Duodenal mucosa (tissue), 2 donors: ENCODE results near the gene IDH3B.

Experiments
- H3K27ac ChIP-seq: one replicate; pipeline ENCODE4 v1.7.0; 2013; ENCODE audit warnings: low read depth, low read length
- H3K27me3 ChIP-seq, 2 donors: one replicate each; pipeline ENCODE4 v1.7.0; 2013; ENCODE audit warnings: low read length in 2 of 2, control low read depth in 1 of 2; ENCODE audit not compliant: insufficient read depth in 2 of 2, control insufficient read depth in 1 of 2
- H3K36me3 ChIP-seq, 2 donors: one replicate each; pipeline ENCODE4 v1.7.0; 2013; ENCODE audit warnings: low read length in 2 of 2, control low read depth in 1 of 2; ENCODE audit not compliant: insufficient read depth in 2 of 2, control insufficient read depth in 1 of 2
- H3K4me1 ChIP-seq, 2 donors: one replicate each; pipeline ENCODE4 v1.7.0; 2013; ENCODE audit warnings: low read length in 2 of 2, control low read depth in 1 of 2; ENCODE audit not compliant: insufficient read depth in 2 of 2, control insufficient read depth in 1 of 2
- H3K4me3 ChIP-seq, 2 donors: one replicate each; pipeline ENCODE4 v1.7.0; 2013; ENCODE audit warnings: low read length in 2 of 2, low read depth in 1 of 2
- H3K9ac ChIP-seq, 2 donors: one replicate each; pipeline ENCODE4 v1.7.0; 2013; ENCODE audit warnings: low read length in 2 of 2, low read depth in 1 of 2
- H3K9me3 ChIP-seq, 2 donors: one replicate each; pipeline ENCODE4 v1.7.0; 2013; ENCODE audit warnings: low read length in 2 of 2, control low read depth in 1 of 2; ENCODE audit not compliant: control insufficient read depth in 1 of 2

IDH3B gene

DNA sequence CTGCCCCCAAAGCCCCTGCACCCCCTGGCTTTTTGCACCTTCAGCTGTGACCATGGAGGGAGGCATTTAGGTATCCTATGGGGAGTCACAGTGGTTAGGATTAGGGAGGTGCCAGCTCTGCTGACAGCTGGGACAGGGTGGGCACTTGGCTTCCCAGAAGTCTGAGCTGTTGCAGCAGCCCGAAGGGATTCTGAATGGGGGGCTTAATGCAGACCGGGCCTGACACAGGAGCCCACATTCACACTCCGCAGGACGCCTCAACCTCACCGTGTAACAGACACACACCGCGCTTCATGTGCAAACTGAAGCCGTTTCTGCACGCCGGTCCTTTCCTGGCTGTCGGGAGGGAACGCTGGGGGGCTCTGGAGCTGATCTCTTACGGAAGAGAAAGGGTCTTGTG lies 30.5 kb upstream of the IDH3B start:
- Histone ChIP-seq H3K4me3 (no peak overlapping the region), H3K9ac (no peak overlapping the region), H3K27me3 (peaks cover 22 to 51% of the 10 kb centered on the region in 2 donors), H3K27ac (no peak overlapping the region), H3K9me3 (no peaks in the 10 kb centered on the region), H3K36me3 (no peaks in the 10 kb centered on the region), H3K4me1 (peaks cover 3% of the 10 kb centered on the region in 2 donors)

DNA sequence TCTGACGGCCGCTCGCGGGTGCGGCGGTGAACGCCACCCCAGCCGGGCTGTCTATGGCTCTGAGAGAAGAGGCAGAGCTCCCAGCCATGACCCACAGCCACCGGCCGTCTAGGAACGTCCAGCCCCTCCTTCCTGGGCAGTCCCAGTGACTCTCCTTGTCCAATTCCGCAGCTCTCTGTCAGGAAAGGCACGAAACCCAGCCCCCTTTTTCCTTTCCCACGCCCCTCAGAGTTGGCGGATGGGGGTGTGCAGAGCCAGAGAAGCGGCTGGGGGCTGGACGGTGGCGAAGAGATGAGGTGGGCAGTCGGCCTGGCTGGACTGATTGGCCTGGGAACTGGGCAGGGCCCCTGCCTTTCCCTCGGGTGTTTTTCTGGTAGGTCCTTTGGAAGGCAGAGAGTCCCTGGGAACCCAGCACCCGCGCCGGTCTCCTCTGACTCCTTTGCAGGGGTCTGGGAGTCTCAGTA lies 30.0 kb upstream of the IDH3B start:
- H3K9me3 ChIP-seq, result no peaks in the 10 kb centered on the region
- H3K36me3 ChIP-seq, result no peaks in the 10 kb centered on the region
- H3K4me1 ChIP-seq, result peaks cover 3% of the 10 kb centered on the region in 2 donors
- no peak overlapping the region for H3K27ac ChIP-seq
- peaks cover 26 to 52% of the 10 kb centered on the region in 2 donors for H3K27me3 ChIP-seq
- H3K4me3 ChIP-seq, result no peak overlapping the region
- H3K9ac ChIP-seq, result no peak overlapping the region

DNA sequence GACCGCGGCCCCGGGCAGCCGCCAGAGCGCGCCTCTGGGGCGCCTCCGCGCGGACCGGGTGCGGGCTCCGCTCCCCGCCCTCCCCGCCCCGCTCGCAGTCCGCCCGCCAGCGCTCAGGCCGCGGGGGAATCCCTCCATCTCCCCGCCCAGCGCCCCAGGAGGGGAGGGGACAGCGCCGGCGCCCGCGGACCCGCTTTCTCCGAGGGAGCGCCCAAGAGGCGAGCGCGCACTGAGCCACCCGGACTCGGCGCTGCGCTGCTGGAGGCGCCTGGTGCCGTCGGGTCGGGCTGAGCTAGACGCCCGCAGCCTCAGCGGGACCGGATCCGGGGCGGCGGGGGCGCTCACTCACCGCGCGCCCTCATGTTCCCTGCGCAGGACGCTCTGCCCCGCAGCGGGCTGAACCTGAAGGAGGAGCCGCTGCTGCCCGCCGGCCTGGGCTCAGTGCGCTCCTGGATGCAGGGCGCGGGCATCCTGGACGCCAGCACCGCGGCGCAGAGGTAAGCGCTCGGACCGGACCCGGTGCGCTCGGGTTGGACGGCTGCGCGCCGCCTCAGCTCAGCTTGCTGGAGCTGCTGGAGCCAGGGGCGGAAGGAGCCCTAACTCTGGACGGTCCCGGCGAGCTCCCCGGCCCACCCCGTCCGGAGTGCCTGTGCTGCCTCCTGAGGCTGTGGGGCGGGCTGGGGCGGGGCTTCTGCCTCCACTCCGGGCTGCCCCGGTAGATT lies 29.4 kb upstream of the IDH3B start:
- H3K4me1 ChIP-seq, result peaks cover 3% of the 10 kb centered on the region in 2 donors
- H3K36me3 ChIP-seq, result no peaks in the 10 kb centered on the region
- H3K27me3 ChIP-seq, result peaks cover 26 to 49% of the 10 kb centered on the region in 2 donors
- H3K27ac ChIP-seq, result no peak overlapping the region
- H3K9ac ChIP-seq, result no peak overlapping the region
- no peak overlapping the region for H3K4me3 ChIP-seq
- H3K9me3 ChIP-seq, result no peaks in the 10 kb centered on the region

DNA sequence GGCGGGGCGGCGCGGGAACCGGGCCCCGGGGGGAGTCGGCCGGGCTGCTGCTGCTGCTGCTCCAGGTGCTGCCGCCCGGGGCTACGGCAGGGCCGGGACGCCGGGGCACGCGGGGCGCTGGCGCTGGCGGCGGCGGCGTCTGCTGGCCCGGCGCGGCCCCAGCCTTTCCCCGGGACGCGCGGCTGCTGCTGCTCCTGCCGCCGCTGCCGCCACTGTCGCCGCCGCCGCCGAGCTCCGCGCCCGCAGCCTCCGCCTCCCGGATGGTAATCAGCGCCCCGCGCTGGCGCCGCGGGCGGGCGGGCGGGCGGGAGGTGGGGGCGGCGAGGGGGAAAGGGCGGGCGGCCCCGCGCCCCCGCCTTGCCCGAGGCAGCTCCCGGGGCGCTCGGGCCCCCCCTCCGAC lies 28.9 kb upstream of the IDH3B start:
- no peaks in the 10 kb centered on the region for H3K9me3 ChIP-seq
- peaks cover 3 to 4% of the 10 kb centered on the region in 2 donors for H3K4me1 ChIP-seq
- no peak overlapping the region for H3K27ac ChIP-seq
- no peak overlapping the region for H3K9ac ChIP-seq
- H3K27me3 ChIP-seq, result peaks cover 26 to 49% of the 10 kb centered on the region in 2 donors
- H3K4me3 ChIP-seq, result no peak overlapping the region
- H3K36me3 ChIP-seq, result no peaks in the 10 kb centered on the region

DNA sequence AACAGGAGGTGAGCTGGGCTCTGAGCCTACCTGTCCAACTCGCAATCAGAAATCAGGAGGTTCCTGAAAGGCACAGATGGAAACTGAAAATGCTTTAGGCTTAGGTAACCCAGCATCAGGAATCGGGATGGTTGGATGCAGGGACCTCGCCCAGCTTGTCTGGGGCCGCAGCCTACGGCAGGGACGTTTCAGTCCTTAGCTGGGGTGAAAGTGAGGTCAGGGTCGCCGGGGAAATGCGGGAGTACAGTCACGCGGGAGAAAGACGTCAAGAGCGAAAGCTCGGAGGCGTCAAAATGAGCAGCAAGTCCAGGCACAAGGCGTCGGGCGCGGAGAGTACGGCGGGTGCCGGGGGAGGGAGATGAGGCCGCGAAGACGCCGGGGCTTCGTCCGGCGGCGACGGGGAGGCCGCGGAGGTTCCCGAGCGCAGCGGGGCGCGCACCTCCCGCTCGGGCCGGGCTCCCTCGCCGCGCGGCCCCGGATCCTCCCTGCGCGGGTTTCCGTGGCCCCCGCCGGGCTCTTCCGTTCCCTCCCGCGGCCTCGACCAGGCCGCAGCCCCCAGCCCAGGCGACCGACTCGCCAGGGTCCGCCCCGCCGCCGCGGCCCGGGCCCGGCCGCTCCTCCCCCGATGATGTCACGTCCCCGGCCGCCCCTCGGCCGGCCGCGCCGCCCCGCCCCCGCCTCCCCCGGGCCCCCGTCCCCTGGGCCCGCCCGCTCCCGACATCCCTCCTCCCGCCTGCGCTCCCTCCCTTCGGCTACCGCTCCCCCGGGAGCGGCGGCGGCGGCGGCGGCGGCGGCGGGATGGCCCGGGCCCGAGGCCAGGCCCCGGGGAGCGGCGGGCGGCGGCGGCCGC lies 28.2 kb upstream of the IDH3B start, which contains the start of gene EBF4:
EBF4 (plus strand) TSS at position 745 of the 850 bp plus-strand sequence. CDS start 866 bp downstream, outside the sequence.
- Histone ChIP-seq H3K4me1 (peaks cover 3 to 6% of the 10 kb centered on the region in 2 donors), H3K27me3 (peaks cover 26 to 49% of the 10 kb centered on the region in 2 donors), H3K36me3 (no peaks in the 10 kb centered on the region), H3K27ac (peak within 1 kb of the TSS; percentile 10), H3K9me3 (no peaks in the 10 kb centered on the region), H3K4me3 (peak within 1 kb of the TSS; percentile 50 to 73), H3K9ac (no peak within 1 kb of the TSS)

DNA sequence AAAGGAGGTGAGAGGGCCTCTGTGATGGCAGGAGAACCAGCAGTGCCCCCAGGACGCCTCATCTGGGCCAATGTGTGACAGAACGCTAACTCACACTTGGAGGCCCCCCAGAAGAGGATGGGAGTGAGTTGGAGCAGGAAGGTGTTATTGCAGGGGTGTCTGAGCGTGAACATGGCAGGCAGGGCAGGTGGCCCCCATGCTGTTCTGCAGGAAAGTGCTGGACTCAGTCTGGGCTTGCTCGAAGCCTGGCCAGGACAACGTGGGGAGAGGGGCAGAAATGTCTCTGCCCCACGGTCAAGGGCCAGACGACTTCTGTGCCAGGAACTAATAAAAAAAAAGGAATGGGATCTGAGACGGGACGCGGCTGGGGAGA lies 27.6 kb upstream of the IDH3B start:
- Histone ChIP-seq H3K4me1 (peaks cover 3 to 6% of the 10 kb centered on the region in 2 donors), H3K27me3 (peaks cover 26 to 49% of the 10 kb centered on the region in 2 donors), H3K36me3 (no peaks in the 10 kb centered on the region), H3K9ac (no peak overlapping the region), H3K27ac (no peak overlapping the region), H3K4me3 (peak overlapping the region; percentile 50 to 73), H3K9me3 (no peaks in the 10 kb centered on the region)

DNA sequence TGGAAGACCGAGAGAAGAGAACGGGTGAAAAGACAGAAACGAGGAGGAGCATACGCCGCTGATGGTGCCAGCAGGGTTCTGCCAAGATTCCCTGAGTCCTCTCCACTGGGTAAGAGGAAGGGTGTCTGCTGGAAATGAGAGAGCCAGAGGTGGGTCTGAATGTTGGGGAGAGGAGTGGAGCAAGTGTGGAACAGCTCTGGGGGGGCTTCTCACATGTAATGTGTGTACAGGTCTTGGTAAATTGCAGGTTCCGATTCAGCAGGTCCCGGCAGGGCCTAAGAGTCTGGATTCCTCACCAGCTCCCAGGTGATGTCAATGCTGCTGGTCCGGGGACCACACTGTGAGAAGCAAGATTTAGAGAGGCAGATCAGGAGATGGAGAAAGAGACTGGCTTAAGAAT lies 27.1 kb upstream of the IDH3B start:
- Histone ChIP-seq H3K4me1 (peaks cover 3 to 6% of the 10 kb centered on the region in 2 donors), H3K4me3 (no peak overlapping the region), H3K27ac (no peak overlapping the region), H3K36me3 (no peaks in the 10 kb centered on the region), H3K27me3 (peaks cover 26 to 49% of the 10 kb centered on the region in 2 donors), H3K9ac (no peak overlapping the region), H3K9me3 (no peaks in the 10 kb centered on the region)

DNA sequence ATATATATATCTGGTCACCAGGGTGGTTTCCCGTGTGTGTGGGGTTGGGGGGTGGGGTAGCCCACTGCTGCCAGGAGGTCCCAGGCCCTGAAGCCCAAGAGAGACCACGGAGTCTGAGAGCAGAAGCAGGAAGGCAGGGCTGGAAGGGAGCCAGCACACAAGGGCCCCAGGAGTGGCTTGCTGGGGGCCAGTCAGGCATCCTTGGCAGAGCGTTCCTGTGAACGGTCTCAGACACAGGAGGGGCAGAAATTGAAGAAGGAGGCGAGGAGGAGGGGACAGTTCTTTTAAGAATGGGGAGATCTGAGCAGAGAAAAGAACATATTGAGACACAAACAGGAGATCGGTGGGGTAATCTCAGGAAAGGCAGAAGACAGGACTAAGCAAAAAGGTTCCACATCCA lies 26.7 kb upstream of the IDH3B start:
- Histone ChIP-seq H3K4me3 (no peak overlapping the region), H3K27me3 (peaks cover 24 to 47% of the 10 kb centered on the region in 2 donors), H3K36me3 (no peaks in the 10 kb centered on the region), H3K9me3 (no peaks in the 10 kb centered on the region), H3K4me1 (peaks cover 3 to 6% of the 10 kb centered on the region in 2 donors), H3K27ac (no peak overlapping the region), H3K9ac (no peak overlapping the region)

DNA sequence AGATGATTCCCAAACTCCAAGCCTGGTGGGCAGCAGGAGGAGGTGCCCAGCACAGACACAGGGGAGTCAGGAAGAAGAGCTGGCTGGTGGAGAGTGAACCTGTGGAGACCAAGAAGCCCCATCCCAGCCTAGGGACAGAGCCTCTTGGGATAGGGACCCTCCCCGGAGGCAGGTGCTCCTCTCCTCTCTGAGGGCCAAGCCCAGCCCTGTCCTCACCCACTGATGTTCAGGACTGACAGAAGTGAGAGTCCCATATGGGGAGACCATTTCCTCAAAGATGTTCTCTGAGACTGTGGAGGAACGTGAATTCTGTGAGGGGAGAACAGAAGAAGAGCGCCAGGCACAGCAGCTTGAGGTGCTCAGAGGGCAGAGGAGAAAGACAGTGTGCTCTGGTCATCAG lies 26.2 kb upstream of the IDH3B start:
- Histone ChIP-seq H3K9me3 (no peaks in the 10 kb centered on the region), H3K36me3 (no peaks in the 10 kb centered on the region), H3K4me3 (no peak overlapping the region), H3K4me1 (peaks cover 3 to 6% of the 10 kb centered on the region in 2 donors), H3K27me3 (peaks cover 20 to 47% of the 10 kb centered on the region in 2 donors), H3K9ac (no peak overlapping the region), H3K27ac (no peak overlapping the region)

DNA sequence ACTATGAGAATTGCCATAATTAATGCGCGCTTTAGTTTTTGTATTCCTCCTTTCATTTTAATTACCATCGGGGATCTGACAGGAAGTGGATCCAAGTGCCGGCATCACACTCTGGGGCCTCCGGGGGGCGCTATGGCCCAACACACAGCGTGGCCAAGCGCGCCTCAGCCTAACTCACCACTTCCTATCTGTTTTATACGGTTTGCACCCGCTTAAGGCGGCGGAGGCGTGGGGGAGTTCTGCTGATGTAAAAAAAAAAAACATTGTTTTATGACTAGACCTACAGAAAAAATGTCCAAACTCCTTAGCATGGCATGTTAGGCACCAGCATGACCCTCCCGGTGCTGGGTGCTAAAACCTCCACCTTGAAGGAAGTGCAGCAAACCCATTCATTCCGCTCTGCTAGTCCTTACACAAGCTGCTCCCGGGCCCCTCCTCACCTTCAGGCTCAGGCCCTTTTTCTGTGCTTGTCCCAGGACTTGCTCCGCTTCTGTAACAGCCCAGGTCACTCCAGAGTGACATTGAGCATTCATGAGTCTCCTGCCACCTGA lies 24.1 kb upstream of the IDH3B start:
- H3K9me3 ChIP-seq, result no peaks in the 10 kb centered on the region
- peaks cover 3 to 6% of the 10 kb centered on the region in 2 donors for H3K4me1 ChIP-seq
- peaks cover 4 to 33% of the 10 kb centered on the region in 2 donors for H3K27me3 ChIP-seq
- no peak overlapping the region for H3K9ac ChIP-seq
- no peak overlapping the region for H3K4me3 ChIP-seq
- H3K27ac ChIP-seq, result no peak overlapping the region
- H3K36me3 ChIP-seq, result no peaks in the 10 kb centered on the region
